PC-9 (cell line): Measurements from ENCODE around the gene ZNF564. TPM values are rescaled to one million over a fixed set of nuclear protein-coding genes. Genes with fewer than 3 reads are reported as not detected.
A peak's percentile ranks its signal among the peaks of the same experiment; 100 is the strongest.
"Not testable (repeated sequence)": the region's sequence is repeated elsewhere in the genome, so short reads cannot be mapped to it uniquely, and the experiment has no call there.

ENCODE experiments used
- BruUV-seq: library from RNA; stranded (reverse); fragments of 400-500 nt; replicated peaks from 2 replicates; lab custom pipeline; 2021; lab: Mats Ljungman, UMichigan
- CTCF ChIA-PET: fragments of 300-600 bp; sonication (Branson Sonifier 250); formaldehyde crosslinking; loops from one replicate; lab custom pipeline; 2022; ENCODE audit warnings: antibody characterized with exemption; lab: Charles Lee
- POLR2A ChIA-PET: fragments of 300-600 bp; sonication (Branson Sonifier 250); formaldehyde crosslinking; loops from one replicate; lab custom pipeline; 2022; ENCODE audit warnings: antibody characterized with exemption; ENCODE audit not compliant: unreplicated experiment; lab: Charles Lee
- DNase-seq, 2 experiments: peaks; one replicate each; pipeline versions ENCODE4 v3.0.0 to v3.0.0-alpha.2; 2015 to 2022; ENCODE audit warnings: mixed read lengths in 1 of 2
- H2AFZ ChIP-seq: fragments of 200-600 bp; sonication (generic); 2 replicates; pipeline ENCODE4 v1.8.1; 2017; ENCODE audit warnings: antibody characterized with exemption
- H3F3A ChIP-seq: fragments of 200-600 bp; sonication (generic); 2 replicates; pipeline ENCODE4 v1.8.1; 2017; ENCODE audit warnings: antibody characterized with exemption, mild to moderate bottlenecking, low read depth; ENCODE audit not compliant: insufficient read depth
- H3K27ac ChIP-seq: fragments of 200-600 bp; sonication (generic); 2 replicates; pipeline ENCODE4 v1.6.1; 2016; ENCODE audit warnings: mixed run types
- H3K27me3 ChIP-seq: fragments of 200-600 bp; sonication (generic); 2 replicates; pipeline ENCODE4 v1.6.1; 2016; ENCODE audit warnings: low read depth, mixed run types; ENCODE audit not compliant: insufficient read depth
- H3K36me3 ChIP-seq: fragments of 200-600 bp; sonication (generic); 2 replicates; pipeline ENCODE4 v1.6.1; 2016; ENCODE audit warnings: low read depth, mixed run types
- H3K4me1 ChIP-seq: fragments of 200-600 bp; sonication (generic); replicated peaks from 2 replicates; pipeline ENCODE4 v1.6.1; 2016; ENCODE audit warnings: mixed run types; ENCODE audit not compliant: insufficient read depth
- H3K4me2 ChIP-seq: fragments of 200-600 bp; sonication (generic); 2 replicates; pipeline ENCODE4 v1.6.1; 2017; ENCODE audit warnings: mixed run types
- H3K4me3 ChIP-seq: fragments of 200-600 bp; sonication (generic); 2 replicates; pipeline ENCODE4 v1.6.1; 2016; ENCODE audit warnings: mixed run types
- H3K79me2 ChIP-seq: fragments of 200-600 bp; sonication (generic); 2 replicates; pipeline ENCODE4 v1.6.1; 2017; ENCODE audit warnings: low read depth, mixed run types
- H3K9me2 ChIP-seq: fragments of 200-600 bp; sonication (generic); 2 replicates; pipeline ENCODE4 v1.8.1; 2017; ENCODE audit warnings: mild to moderate bottlenecking; ENCODE audit not compliant: insufficient read depth
- H3K9me3 ChIP-seq: fragments of 200-600 bp; sonication (generic); 2 replicates; pipeline ENCODE4 v1.8.1; 2016; ENCODE audit warnings: low read depth; ENCODE audit not compliant: insufficient read depth
- H4K20me1 ChIP-seq: fragments of 200-600 bp; sonication (generic); 2 replicates; pipeline ENCODE4 v1.8.1; 2017; ENCODE audit not compliant: insufficient read depth
- EZH2 ChIP-seq: fragments of 200-600 bp; sonication (generic); IDR thresholded peaks from 2 replicates; pipeline ENCODE4 v1.8.0; 2017; ENCODE audit warnings: antibody characterized with exemption, low read depth
- intact Hi-C: fragments of 100-400 bp; cut with micrococcal nuclease; formaldehyde crosslinking; loops from one replicate; pipeline ENCODE4 v1.10.0; 2022; ENCODE audit not compliant: unreplicated experiment
- total RNA-seq: library from RNA; stranded (reverse); gene quantifications from 2 replicates; pipeline ENCODE4 v1.2.3, GENCODE V29; 2021
- TF ChIP-seq, protein P1 (sequence below): fragments of 200-600 bp; sonication (generic); conservative IDR thresholded peaks from 2 replicates; pipeline ENCODE4 v1.6.1; 2017; ENCODE audit warnings: mixed run types, antibody characterized with exemption, mild to moderate bottlenecking, moderate library complexity

The ZNF564 gene
- total RNA-seq, 1 experiment from 2014 or later, result 8.3 TPM

DNA sequence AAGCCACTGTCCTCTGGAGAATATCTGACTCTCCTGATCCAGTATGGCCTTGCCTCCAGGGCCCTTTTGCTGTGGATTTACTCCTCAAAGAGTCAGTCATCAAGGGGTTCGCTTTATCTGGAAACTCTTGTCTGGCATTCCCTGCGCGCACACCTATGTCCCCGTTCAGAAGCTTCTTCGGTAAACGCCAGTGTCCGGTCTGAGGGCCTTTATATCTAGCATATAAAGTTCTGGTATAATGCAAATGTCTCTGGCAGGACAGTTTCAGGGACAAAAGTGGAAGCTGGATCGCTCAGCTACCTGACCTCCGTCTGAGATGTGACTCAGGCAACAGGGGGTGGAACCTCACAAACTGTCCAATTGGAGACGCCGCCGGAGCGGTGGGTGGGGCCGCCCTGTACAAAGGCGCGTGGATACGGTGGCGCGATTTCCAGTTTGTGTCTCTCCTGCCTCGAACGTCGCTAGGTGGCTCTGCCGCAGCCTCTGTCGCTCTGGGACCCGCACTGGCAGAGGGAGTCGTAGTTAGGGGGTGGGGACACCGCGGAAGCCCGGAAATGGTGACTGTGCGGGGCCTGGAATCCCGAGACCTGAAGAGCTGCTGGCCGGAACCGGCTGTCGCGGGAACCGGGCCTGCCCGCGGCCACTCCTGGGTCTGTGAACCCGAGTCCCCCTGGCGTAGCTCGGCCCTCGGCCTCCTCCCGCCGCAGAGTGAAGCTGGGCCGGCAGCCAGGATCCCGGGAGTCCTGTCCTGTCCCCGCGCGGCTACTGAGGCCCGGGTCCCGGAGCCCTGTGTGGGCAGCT, 56.1 kb downstream of the ZNF564 start:
- ChIA-PET CTCF (no interaction called here), POLR2A (interaction anchor here (0.5 to 0.6 kb wide), 4 partner anchors 9 to 572 kb away, joined by 4 to 7 read pairs (median 5); no protein-coding TSS in a partner anchor)
- no peaks in the 10 kb centered on the region for H4K20me1 ChIP-seq
- no peaks in the 10 kb centered on the region for H3K79me2 ChIP-seq
- peaks cover 24% of the 10 kb centered on the region; the same call in 1 of the 2 replicates for H3K9me3 ChIP-seq
- TF ChIP-seq, protein P1, sequence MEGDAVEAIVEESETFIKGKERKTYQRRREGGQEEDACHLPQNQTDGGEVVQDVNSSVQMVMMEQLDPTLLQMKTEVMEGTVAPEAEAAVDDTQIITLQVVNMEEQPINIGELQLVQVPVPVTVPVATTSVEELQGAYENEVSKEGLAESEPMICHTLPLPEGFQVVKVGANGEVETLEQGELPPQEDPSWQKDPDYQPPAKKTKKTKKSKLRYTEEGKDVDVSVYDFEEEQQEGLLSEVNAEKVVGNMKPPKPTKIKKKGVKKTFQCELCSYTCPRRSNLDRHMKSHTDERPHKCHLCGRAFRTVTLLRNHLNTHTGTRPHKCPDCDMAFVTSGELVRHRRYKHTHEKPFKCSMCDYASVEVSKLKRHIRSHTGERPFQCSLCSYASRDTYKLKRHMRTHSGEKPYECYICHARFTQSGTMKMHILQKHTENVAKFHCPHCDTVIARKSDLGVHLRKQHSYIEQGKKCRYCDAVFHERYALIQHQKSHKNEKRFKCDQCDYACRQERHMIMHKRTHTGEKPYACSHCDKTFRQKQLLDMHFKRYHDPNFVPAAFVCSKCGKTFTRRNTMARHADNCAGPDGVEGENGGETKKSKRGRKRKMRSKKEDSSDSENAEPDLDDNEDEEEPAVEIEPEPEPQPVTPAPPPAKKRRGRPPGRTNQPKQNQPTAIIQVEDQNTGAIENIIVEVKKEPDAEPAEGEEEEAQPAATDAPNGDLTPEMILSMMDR, result no peak; the same call in 1 of the 2 replicates
- no peak for TF ChIP-seq EZH2
- peak overlapping the region; percentile 94 for H3K4me2 ChIP-seq
- no peaks in the 10 kb centered on the region for H3K27me3 ChIP-seq
- H3K36me3 ChIP-seq, result no peaks in the 10 kb centered on the region; the same call in 1 of the 2 replicates
- peak; percentile 84 to 93 for DNase-seq
- 0 out of 2 replicates have a peak, but pooled peaks cover 6% of the 10 kb centered on the region for H3K4me1 ChIP-seq
- no peaks in the 10 kb centered on the region for H3K9me2 ChIP-seq
- BruUV-seq, result no TSS peak
- intact Hi-C loops, result loop anchor here (2.0 kb wide), 1 partner anchor 56 kb away; the partner anchor contains the start of gene ZNF564
- peak overlapping the region; percentile 61 for H3K4me3 ChIP-seq
- no peak overlapping the region for H3K27ac ChIP-seq
- peak overlapping the region; percentile 92 for H2AFZ ChIP-seq
- H3F3A ChIP-seq, result no peaks in the 10 kb centered on the region

GRCh38 chr19:12494260-12494860, 56.9 kb downstream of the ZNF564 start:
- CTCF ChIA-PET, result no interaction called here
- no peak overlapping the region for H2AFZ ChIP-seq
- DNase-seq, result no peak
- no peaks in the 10 kb centered on the region for H3K9me2 ChIP-seq
- H3F3A ChIP-seq, result no peaks in the 10 kb centered on the region
- H3K9me3 ChIP-seq, result peaks cover 24% of the 10 kb centered on the region; the same call in 1 of the 2 replicates
- H3K4me3 ChIP-seq, result peak overlapping the region; percentile 61; the same call in 1 of the 2 replicates
- no peaks in the 10 kb centered on the region for H4K20me1 ChIP-seq
- intact Hi-C loops, result loop anchor here (2.0 kb wide), 1 partner anchor 56 kb away; the partner anchor contains the start of gene ZNF564
- no peaks in the 10 kb centered on the region for H3K79me2 ChIP-seq
- TF ChIP-seq, protein P1, result no peak
- TF ChIP-seq EZH2, result no peak
- 0 out of 2 replicates have a peak, but pooled peaks cover 6% of the 10 kb centered on the region for H3K4me1 ChIP-seq
- no TSS peak for BruUV-seq
- no peaks in the 10 kb centered on the region; the same call in 1 of the 2 replicates for H3K36me3 ChIP-seq
- no peaks in the 10 kb centered on the region for H3K27me3 ChIP-seq
- H3K27ac ChIP-seq, result no peak overlapping the region
- H3K4me2 ChIP-seq, result peak overlapping the region; percentile 94
- POLR2A ChIA-PET, result interaction anchor here (0.5 to 0.6 kb wide), 2 partner anchors 10 to 571 kb away, joined by 4 to 7 read pairs; no protein-coding TSS in a partner anchor

DNA sequence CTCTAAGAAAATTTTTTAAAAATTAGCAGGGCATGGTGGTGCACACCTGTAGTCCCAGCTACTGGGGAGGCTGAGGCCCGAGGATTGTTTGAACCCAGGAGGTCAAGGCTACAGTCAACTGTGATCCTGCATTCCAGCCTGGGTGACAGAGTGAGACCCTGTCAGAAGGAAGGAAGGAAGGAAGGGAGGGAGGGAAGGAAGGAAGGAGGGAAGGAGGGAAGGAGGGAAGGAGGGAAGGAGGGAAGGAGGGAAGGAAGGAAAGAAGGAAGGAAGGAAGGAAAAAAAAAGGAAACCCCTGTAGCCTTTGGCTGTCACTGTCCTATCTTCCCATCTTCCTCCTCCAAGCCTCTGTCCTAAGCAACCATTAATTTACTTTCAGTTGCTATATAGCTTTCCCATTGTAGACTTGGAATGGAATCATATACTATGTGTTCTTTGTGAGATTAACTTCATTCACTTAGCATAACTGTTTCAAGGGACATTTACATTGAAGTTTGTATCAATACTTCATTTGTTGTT, 65.0 kb downstream of the ZNF564 start:
- CTCF ChIA-PET, result interaction anchor here (0.6 kb wide), 1 partner anchor 182 kb away, joined by 10 read pairs; no protein-coding TSS in a partner anchor
- H3K27me3 ChIP-seq, H3F3A ChIP-seq, intact Hi-C loops, BruUV-seq, POLR2A ChIA-PET, H3K27ac ChIP-seq, H3K4me1 ChIP-seq, H2AFZ ChIP-seq, DNase-seq, H3K79me2 ChIP-seq, H3K9me3 ChIP-seq, H3K9me2 ChIP-seq, H3K4me2 ChIP-seq, H4K20me1 ChIP-seq, H3K4me3 ChIP-seq, H3K36me3 ChIP-seq: not testable (repeated sequence)
